Fibroblast of gingiva (primary cell): ENCODE measurements around the gene NNMT.

Experiments used
- DNase-seq: peaks from one replicate; pipeline ENCODE4 v3.0.0-alpha.2; 2011; ENCODE audit warnings: low read depth

The NNMT gene

GRCh38 chr11:114348200-114349191, 52.3 kb downstream of the NNMT start:
- peak; percentile 59 for DNase-seq

GRCh38 chr11:114350022-114350421, 53.8 kb downstream of the NNMT start:
- DNase-seq: no peak

GRCh38 chr11:114353443-114353842, 57.2 kb downstream of the NNMT start:
- no peak for DNase-seq

- DNase-seq: peak; percentile 30
These were observed 57.9 kb downstream of the NNMT start for GRCh38 chr11:114354076-114354475.

- DNase-seq: no peak
These were observed 62.5 kb downstream of the NNMT start for GRCh38 chr11:114358716-114359115.

- DNase-seq: no peak
These were observed 63.1 kb downstream of the NNMT start for GRCh38 chr11:114359342-114359741.

GRCh38 chr11:114362326-114362725, 66.1 kb downstream of the NNMT start:
- no peak for DNase-seq

- no peak for DNase-seq
These were observed 66.8 kb downstream of the NNMT start for GRCh38 chr11:114362958-114363357.
